Measurements from ENCODE around the gene DGCR6L. TPM values are rescaled to one million over a fixed set of nuclear protein-coding genes. Genes with fewer than 3 reads are reported as not detected.
"Not testable (repeated sequence)": the region's sequence is repeated elsewhere in the genome, so short reads cannot be mapped to it uniquely, and the experiment has no call there.

The DGCR6L gene
- total RNA-seq, 1 donor from 2014 or later, result 26.5 TPM

DNA sequence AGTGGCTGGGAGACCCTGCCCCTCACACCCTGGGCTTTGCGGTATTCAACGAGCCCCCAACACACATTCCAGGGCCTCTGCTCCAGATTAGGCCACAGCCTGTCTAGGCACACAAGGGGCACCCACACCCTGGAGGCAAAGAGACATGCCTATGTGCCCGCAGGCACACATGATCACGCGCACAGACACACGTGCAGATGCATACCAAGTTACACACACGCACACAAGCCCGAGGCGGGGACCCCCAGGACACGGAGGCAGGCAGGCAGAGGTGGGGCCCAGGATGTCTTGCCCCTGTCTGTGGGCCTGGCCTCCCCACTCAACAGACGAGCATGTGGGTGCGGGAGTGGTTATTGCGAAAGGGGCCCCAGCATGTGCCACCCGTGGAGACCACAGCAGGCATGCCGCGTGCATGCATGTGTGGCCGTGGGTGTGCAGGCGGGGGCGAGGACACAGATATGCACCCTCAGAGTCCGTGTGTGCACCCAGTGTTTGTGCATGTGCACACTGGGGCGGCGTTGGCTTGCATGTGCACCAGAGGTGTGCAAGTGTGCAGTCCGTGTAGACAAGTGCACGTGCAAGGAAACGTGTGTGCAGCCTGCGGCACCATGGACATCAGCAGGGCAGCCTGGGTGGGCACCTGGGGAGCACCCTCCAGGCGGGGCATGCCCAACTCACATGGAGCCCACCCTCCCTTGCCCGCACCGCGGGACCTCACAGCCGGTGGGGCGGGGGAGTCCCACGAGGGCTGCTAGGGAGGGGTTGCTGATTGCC is 53.0 kb downstream of the DGCR6L start:
- not testable (repeated sequence) for FAIRE-seq; DNase-seq (ENCODE audit: low spot score in 2 of 2)

DNA sequence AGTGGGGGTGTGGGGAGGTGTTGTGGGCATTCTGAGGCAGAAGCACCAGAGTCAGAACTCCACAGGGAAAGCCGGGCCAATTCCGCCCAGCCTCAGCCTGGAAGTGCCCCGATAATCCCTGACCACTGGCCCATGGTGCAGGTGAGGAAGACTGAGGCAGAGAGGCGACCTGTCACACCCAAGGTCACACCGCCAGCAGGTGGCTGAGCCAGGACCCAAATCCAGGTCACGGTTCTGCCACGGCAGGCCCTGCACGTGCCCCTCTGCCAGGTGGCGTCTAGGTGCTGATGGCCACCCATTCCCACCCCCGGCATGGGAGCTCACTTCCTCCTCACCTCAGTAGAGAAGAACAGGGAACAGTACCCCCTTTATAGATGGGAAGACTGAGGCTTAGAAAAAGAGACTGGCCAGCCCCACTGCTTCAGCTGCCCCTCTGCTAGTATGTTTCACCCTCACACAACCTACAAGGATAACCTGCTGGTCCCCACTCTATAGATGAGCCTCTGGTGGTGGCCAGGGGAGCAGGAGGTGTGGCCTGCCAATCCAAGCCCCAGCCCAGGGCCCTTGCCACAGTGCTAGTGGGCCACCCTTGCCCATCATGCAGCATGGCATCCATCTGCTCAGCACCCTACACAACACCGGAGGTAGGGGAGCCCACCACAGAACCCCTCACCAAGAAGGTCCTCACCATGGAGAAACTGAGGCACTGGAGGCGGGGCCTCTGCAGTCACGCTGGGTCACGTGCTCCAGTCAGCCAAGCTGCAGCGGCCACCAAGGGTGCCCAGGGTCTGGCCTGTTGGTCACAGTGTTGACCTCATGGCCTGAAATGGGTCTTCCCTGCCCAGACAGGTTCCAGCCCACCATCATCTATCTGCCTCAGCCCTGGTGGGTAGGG is 53.8 kb downstream of the DGCR6L start:
- DNase-seq (ENCODE audit: low spot score in 2 of 2); FAIRE-seq: not testable (repeated sequence)

DNA sequence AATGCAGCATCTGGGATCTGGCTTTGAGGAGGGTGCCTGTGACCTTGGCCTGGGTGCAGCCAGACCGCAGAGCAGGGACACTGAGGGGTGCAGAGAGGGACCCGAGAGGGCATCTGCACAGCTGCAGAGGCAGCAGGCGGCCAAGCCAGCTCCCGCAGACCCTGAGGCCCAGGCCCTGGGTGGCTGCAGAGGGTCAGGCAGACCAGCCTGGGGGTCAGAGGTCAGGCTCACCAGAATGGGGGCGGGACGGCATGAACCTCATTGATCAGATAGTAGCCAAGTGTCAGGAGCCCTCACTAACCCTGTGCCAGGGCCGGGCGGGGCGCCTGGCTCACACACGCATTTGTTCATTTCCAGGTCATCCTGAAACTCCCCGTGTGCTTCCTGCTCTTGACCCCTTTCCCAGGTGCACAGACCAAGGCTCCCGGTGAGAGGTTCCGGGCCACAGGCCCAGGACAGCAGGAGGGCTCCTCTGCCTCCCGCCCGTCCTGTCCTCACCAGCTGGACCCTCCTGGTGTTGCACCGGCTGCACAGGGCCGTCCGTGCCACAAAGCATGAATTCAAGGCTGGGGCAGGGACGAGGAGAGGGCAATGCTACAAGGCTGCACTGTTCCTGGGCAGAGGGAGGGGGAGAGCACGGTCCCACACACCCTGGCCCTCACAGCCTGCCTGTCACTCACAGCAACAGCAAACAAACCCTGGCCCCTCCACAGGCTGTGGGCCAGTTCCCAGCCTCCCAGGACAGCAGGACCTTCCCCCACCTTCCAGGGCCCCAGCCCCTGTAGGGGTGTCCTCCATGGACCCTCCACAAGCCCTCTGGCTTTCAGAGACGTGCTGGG is 55.0 kb downstream of the DGCR6L start:
- no peak for DNase-seq (ENCODE audit: low spot score in 2 of 2)
- no peak for FAIRE-seq

Other genes with a start within 250 kb of the DGCR6L start
- gene DGCR8, start 239.8 kb downstream of the DGCR6L start, total RNA-seq, result 42.8 TPM
- gene RANBP1, start 204.0 kb downstream of the DGCR6L start, total RNA-seq, result 182 TPM
- 28.9 TPM for gene TRMT2A, start 202.8 kb downstream of the DGCR6L start, total RNA-seq
- 2.9 TPM for gene ZDHHC8, start 188.3 kb downstream of the DGCR6L start, total RNA-seq
- 0.82 TPM for gene CCDC188, start 169.0 kb downstream of the DGCR6L start, total RNA-seq
- gene RTN4R, start 51.7 kb downstream of the DGCR6L start, total RNA-seq, result 10.2 TPM
- 39.9 TPM for gene ZNF74, start 74.1 kb upstream of the DGCR6L start, total RNA-seq
- 1.6 TPM for gene SCARF2, start 117.8 kb upstream of the DGCR6L start, total RNA-seq
- gene KLHL22, start 175.7 kb upstream of the DGCR6L start, total RNA-seq, result 46.9 TPM
- 13.0 TPM for gene MED15, start 187.6 kb upstream of the DGCR6L start, total RNA-seq

All from frontal cortex (tissue), 4 donors.